Keratinocyte (primary cell): ENCODE measurements around the gene GBA3. TPM values are rescaled to one million over a fixed set of nuclear protein-coding genes. Genes with fewer than 3 reads are reported as not detected.

ENCODE experiments used
- DNase-seq: peaks from one replicate; pipeline ENCODE4 v3.0.0-alpha.2; 2011; ENCODE audit warnings: low read depth, missing footprints, low spot score
- FAIRE-seq: peaks from 2 replicates; lab custom pipeline; 2011; peaks lifted over from hg19 to GRCh38; lab: Jason Lieb, UNC
- H2AFZ ChIP-seq: 2 replicates; pipeline ENCODE4 v1.6.0; 2012; ENCODE audit warnings: low read length, control low read depth, inconsistent platforms; ENCODE audit not compliant: control insufficient read depth
- H3K27ac ChIP-seq: 2 replicates; pipeline ENCODE4 v1.5.1; 2011; ENCODE audit warnings: low read length; ENCODE audit not compliant: control insufficient read depth, insufficient read depth
- H3K27me3 ChIP-seq: 3 replicates; pipeline ENCODE4 v1.6.0; 2011; ENCODE audit warnings: low read length; ENCODE audit not compliant: control insufficient read depth, insufficient read depth; ENCODE audit errors: extremely low read depth
- H3K36me3 ChIP-seq, 2 experiments: 2 replicates in 1 of 2; 3 replicates in 1 of 2; pipeline ENCODE4 v1.5.1; 2011; ENCODE audit warnings: low read length in 2 of 2, mild to moderate bottlenecking in 1 of 2; ENCODE audit not compliant: control insufficient read depth in 2 of 2, insufficient read depth in 2 of 2; ENCODE audit errors: extremely low read depth in 1 of 2
- H3K4me1 ChIP-seq: 3 replicates; pipeline ENCODE4 v1.5.1; 2011; ENCODE audit warnings: low read length; ENCODE audit not compliant: control insufficient read depth, insufficient read depth; ENCODE audit errors: extremely low read depth
- H3K4me2 ChIP-seq: 3 replicates; pipeline ENCODE4 v1.6.0; 2011; ENCODE audit warnings: low read depth, low read length; ENCODE audit not compliant: control insufficient read depth, insufficient read depth; ENCODE audit errors: extremely low read depth
- H3K4me3 ChIP-seq, 3 experiments: fragments of 200-600 bp in 1 of 3; sonication (generic) in 1 of 3; 2 replicates in 2 of 3; 3 replicates in 1 of 3; pipeline ENCODE4 v1.5.1; 2011 to 2016; ENCODE audit warnings: low read length in 3 of 3, mild to moderate bottlenecking in 3 of 3, control low read depth in 2 of 3, inconsistent platforms in 1 of 3, low read depth in 1 of 3, mixed read lengths in 1 of 3, mixed run types in 1 of 3, moderate library complexity in 1 of 3; ENCODE audit not compliant: control insufficient read depth in 2 of 3, insufficient read depth in 2 of 3; ENCODE audit errors: extremely low read depth in 1 of 3
- H3K79me2 ChIP-seq: 2 replicates; pipeline ENCODE4 v1.6.0; 2012; ENCODE audit warnings: low read length; ENCODE audit not compliant: control insufficient read depth, insufficient read depth
- H3K9ac ChIP-seq: 3 replicates; pipeline ENCODE4 v1.6.0; 2011; ENCODE audit warnings: low read length; ENCODE audit not compliant: control insufficient read depth, insufficient read depth; ENCODE audit errors: extremely low read depth
- H3K9me1 ChIP-seq: 3 replicates; pipeline ENCODE4 v1.6.0; 2011; ENCODE audit warnings: low read length; ENCODE audit not compliant: control insufficient read depth, insufficient read depth; ENCODE audit errors: extremely low read depth
- H3K9me3 ChIP-seq: 2 replicates; pipeline ENCODE4 v1.5.1; 2012; ENCODE audit warnings: low read depth, low read length; ENCODE audit not compliant: control insufficient read depth
- H4K20me1 ChIP-seq: 3 replicates; pipeline ENCODE4 v1.6.0; 2011; ENCODE audit warnings: low read length; ENCODE audit not compliant: control insufficient read depth, insufficient read depth; ENCODE audit errors: extremely low read depth
- CTCF ChIP-seq, 3 experiments: IDR thresholded peaks in 1 of 3; conservative IDR thresholded peaks in 1 of 3; optimal IDR thresholded peaks in 1 of 3; 2 replicates in 2 of 3; 3 replicates in 1 of 3; pipeline versions ENCODE3 to v1.5.1; 2011; ENCODE audit warnings: low read length in 3 of 3, mild to moderate bottlenecking in 3 of 3, moderate library complexity in 2 of 3, control low read depth in 1 of 3, inconsistent platforms in 1 of 3; ENCODE audit not compliant: insufficient read depth in 2 of 3; ENCODE audit errors: extremely low read depth in 1 of 3
- EZH2 ChIP-seq: IDR thresholded peaks from one replicate; pipeline ENCODE4 v1.6.1; 2012; ENCODE audit warnings: inconsistent platforms, mild to moderate bottlenecking, low read length, moderate library complexity
- dilution Hi-C: fragments of 300-500 bp; cut with MboI; formaldehyde crosslinking; loops from one replicate; pipeline ENCODE4 v1.7.0; 2020; ENCODE audit warnings: low sequenced_read_pairs; ENCODE audit not compliant: extremely low pct_ligation_motif_present
- polyA plus RNA-seq, 5 experiments: library from polyadenylated mRNA; depleted of rRNA in 3 of 5; stranded (reverse) in 3 of 5; stranded (forward) in 1 of 5; unstranded in 1 of 5; fragments of >200 nt; gene quantifications; 1 replicate in 1 of 5; 2 replicates in 3 of 5; 3 replicates in 1 of 5; pipeline versions ENCODE4 v1.2.1 to v1.2.3, GENCODE V29; 2011 to 2012; ENCODE audit warnings: missing spikeins in 2 of 5, low read depth in 1 of 5, low replicate concordance in 1 of 5

Gene GBA3
- polyA plus RNA-seq, 1 donor (not counting 4 experiments of a cell fraction or from before 2014, with no cell fraction given) = not detected

- DNase-seq = no peak
- H3K27me3 ChIP-seq = no peaks in the 10 kb centered on the region
Measured at GRCh38 chr4:22678940-22679854, 13.5 kb upstream of the GBA3 start.

GRCh38 chr4:22680065-22680642, 12.6 kb upstream of the GBA3 start:
- dilution Hi-C loops = no loop called here
- FAIRE-seq = no peak
- Histone ChIP-seq H3K79me2 (no peaks in the 10 kb centered on the region), H4K20me1 (no peaks in the 10 kb centered on the region), H3K27ac (no peak overlapping the region), H3K4me1 (no peaks in the 10 kb centered on the region), H3K4me2 (no peak overlapping the region), H2AFZ (no peak overlapping the region), H3K9me1 (no peaks in the 10 kb centered on the region), H3K36me3 (no peaks in the 10 kb centered on the region), H3K27me3 (no peaks in the 10 kb centered on the region), H3K4me3 (no peak overlapping the region), H3K9me3 (no peaks in the 10 kb centered on the region), H3K9ac (no peak overlapping the region)
- TF ChIP-seq EZH2 (no peak), CTCF (optimal IDR thresholded peaks at IDR 0.05 in 1 of 3, IDR thresholded peaks at IDR 0.05 in 1 of 3, conservative IDR thresholded peaks at IDR 0.05 in 1 of 3; ENCODE audit: extremely low read depth in 1 of 3, insufficient read depth in 2 of 3, low read length in 3 of 3) (no peak)
- DNase-seq = no peak

More at GRCh38 chr4:22678940-22679854, 13.5 kb upstream of the GBA3 start:
- TF ChIP-seq EZH2 = no peak
- TF ChIP-seq CTCF (optimal IDR thresholded peaks at IDR 0.05 in 1 of 3, IDR thresholded peaks at IDR 0.05 in 1 of 3, conservative IDR thresholded peaks at IDR 0.05 in 1 of 3; ENCODE audit: extremely low read depth in 1 of 3, insufficient read depth in 2 of 3, low read length in 3 of 3) = no peak
- H2AFZ ChIP-seq = no peak overlapping the region
- H3K4me2 ChIP-seq = no peak overlapping the region
- H3K27ac ChIP-seq = no peak overlapping the region
- H3K9me1 ChIP-seq = no peaks in the 10 kb centered on the region
- FAIRE-seq = no peak
- no peaks in the 10 kb centered on the region for H3K4me1 ChIP-seq
- no peak overlapping the region for H3K4me3 ChIP-seq
- no peaks in the 10 kb centered on the region for H3K36me3 ChIP-seq
- dilution Hi-C loops = no loop called here
- H3K9ac ChIP-seq = no peak overlapping the region
- H3K9me3 ChIP-seq = no peaks in the 10 kb centered on the region
- H4K20me1 ChIP-seq = no peaks in the 10 kb centered on the region
- H3K79me2 ChIP-seq = no peaks in the 10 kb centered on the region
